IPS-20b (cell line): Measurements from ENCODE around the gene LPCAT1.

Experiments
- H3K27ac ChIP-seq: one replicate; pipeline ENCODE4 v1.5.1; 2013; ENCODE audit warnings: low read length
- H3K27me3 ChIP-seq: 2 replicates; pipeline ENCODE4 v1.6.1; 2013; ENCODE audit warnings: mild to moderate bottlenecking, low read length, inconsistent platforms; ENCODE audit not compliant: insufficient read depth
- H3K36me3 ChIP-seq: 2 replicates; pipeline ENCODE4 v1.6.1; 2013; ENCODE audit warnings: low read depth, mild to moderate bottlenecking, inconsistent platforms, low read length, moderate library complexity; ENCODE audit not compliant: insufficient read depth
- H3K4me1 ChIP-seq: 2 replicates; pipeline ENCODE4 v1.6.1; 2013; ENCODE audit warnings: mild to moderate bottlenecking, control low read depth, inconsistent platforms, low read length, moderate library complexity; ENCODE audit not compliant: insufficient read depth
- H3K4me3 ChIP-seq: 2 replicates; pipeline ENCODE4 v1.5.1; 2013; ENCODE audit warnings: mild to moderate bottlenecking, low read length, inconsistent platforms
- H3K9ac ChIP-seq: 2 replicates; pipeline ENCODE4 v1.6.1; 2013; ENCODE audit warnings: low read depth, mild to moderate bottlenecking, inconsistent platforms, low read length, moderate library complexity
- H3K9me3 ChIP-seq: 2 replicates; pipeline ENCODE4 v1.6.1; 2013; ENCODE audit warnings: mild to moderate bottlenecking, low read depth, low read length, inconsistent platforms; ENCODE audit not compliant: insufficient read depth

LPCAT1 gene

DNA sequence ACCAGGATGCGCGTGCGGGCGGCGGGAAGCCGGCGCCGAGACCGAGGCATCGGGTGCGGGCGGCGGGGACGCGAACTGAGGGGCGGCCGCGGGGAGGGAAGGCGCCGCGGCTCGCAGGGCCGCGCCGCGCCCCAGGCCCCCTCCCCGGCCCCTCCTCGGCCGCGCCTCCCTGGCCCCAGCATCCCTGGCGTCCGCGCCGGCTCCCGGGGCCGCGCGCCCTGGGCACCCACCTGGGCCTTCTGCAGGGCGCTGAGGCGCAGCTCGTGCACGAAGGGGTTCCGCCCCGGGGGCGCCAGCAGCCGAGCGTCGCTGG is 324 bp downstream of the LPCAT1 start:
- Histone ChIP-seq H3K9ac (peak overlapping the region; percentile 79; the same call in 1 of the 2 replicates), H3K27ac (no peak overlapping the region), H3K36me3 (peaks cover 31% of the 10 kb centered on the region), H3K9me3 (no peaks in the 10 kb centered on the region), H3K27me3 (no peaks in the 10 kb centered on the region), H3K4me3 (peak overlapping the region; percentile 92; the same call in 1 of the 2 replicates), H3K4me1 (peaks cover 16% of the 10 kb centered on the region; the same call in 1 of the 2 replicates)

DNA sequence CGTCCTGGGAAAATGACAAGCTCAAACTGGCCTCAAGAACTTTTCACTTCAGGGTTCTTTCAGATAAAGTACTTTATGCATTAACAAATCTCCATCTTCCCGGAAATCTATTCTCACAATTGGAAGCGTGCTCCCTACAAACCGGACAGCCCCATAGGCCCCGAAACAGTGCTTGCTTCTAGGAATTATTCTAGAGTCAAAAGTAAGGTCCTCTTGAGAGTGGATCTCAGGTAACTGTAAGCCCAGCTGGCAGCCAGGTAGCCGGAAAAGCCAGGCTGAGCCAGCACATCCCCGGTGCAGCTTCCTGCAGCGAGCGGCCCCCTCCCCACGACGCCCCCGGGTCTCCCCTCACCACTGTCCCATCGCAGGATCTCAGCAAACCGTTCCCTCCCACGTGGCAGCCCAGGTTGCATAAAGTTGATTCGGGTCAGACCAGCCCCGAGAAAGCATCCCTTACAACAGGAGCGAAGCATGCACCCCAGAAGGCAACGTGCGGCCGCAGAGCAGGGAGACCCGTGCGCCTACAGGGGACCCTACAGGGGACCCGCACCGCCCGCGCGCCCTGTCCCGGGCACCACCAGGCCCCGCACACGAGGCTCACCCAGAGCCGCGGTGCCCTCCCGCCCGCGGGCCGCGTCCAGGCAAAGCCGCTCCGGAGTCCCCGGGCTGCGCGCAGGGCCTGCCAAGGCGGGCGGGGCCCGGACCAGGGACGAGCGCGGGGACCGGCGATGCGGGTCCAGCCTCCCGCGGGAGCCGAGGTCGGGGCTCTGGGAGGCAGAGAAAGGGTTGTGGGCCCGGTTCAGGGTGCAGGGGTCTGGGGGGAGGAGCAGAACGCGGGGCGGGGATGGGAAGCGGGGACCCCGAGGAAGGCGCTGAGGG is 920 bp downstream of the LPCAT1 start:
- peaks cover 35% of the 10 kb centered on the region for H3K36me3 ChIP-seq
- no peaks in the 10 kb centered on the region for H3K9me3 ChIP-seq
- H3K27ac ChIP-seq, result no peak overlapping the region
- peak overlapping the region; percentile 92 for H3K4me3 ChIP-seq
- no peaks in the 10 kb centered on the region for H3K27me3 ChIP-seq
- H3K4me1 ChIP-seq, result peaks cover 16% of the 10 kb centered on the region; the same call in 1 of the 2 replicates
- H3K9ac ChIP-seq, result peak overlapping the region; percentile 79

DNA sequence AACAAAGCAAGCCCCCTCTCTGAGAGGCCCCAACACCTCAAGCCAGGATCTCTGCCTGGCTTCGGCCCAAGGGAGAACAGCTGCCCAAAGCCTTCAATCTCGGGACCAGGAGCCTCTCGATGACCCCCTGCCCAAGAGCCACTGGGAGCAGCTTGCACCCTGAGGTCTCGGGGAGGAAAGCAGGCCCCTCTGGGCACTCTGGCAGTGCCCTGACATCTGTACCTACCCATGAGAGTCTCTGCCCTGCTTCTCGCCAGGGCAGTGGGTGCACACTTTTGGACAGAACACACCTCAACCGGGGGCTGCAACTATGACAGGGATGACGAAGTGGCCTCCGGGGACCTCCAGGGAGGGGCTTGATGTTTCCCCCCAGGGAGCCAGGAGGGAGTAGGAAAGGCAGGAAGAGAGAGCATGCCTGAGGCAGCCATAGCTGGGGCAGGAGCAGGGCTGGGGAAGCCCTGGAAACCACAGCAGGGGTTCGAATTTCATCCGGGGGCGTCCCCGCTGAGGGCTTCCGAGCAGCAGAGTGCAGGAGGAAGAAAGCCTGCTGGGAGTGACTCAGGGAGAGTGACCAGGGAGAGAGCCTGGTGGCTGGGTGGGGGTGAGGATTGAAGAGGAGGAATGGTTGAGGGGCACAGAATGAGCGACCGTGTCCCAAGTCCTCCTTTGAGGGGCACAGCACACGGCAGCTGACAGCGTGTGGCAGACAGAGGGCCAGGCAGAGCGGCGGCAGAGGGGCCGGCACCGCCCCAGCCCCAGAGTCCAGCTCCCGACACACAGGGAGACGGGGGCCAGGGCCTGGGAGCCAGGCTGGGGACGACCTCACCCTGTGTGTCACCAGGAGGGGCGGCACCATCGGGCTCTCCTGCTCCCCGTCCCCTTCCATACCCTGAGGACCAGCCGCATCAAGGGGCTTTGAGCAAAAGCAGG is 1.8 kb downstream of the LPCAT1 start:
- Histone ChIP-seq H3K27ac (no peak overlapping the region), H3K4me3 (peak overlapping the region; percentile 92), H3K27me3 (no peaks in the 10 kb centered on the region), H3K36me3 (peaks cover 43% of the 10 kb centered on the region), H3K9ac (peak overlapping the region; percentile 79), H3K4me1 (peaks cover 16% of the 10 kb centered on the region), H3K9me3 (no peaks in the 10 kb centered on the region)

DNA sequence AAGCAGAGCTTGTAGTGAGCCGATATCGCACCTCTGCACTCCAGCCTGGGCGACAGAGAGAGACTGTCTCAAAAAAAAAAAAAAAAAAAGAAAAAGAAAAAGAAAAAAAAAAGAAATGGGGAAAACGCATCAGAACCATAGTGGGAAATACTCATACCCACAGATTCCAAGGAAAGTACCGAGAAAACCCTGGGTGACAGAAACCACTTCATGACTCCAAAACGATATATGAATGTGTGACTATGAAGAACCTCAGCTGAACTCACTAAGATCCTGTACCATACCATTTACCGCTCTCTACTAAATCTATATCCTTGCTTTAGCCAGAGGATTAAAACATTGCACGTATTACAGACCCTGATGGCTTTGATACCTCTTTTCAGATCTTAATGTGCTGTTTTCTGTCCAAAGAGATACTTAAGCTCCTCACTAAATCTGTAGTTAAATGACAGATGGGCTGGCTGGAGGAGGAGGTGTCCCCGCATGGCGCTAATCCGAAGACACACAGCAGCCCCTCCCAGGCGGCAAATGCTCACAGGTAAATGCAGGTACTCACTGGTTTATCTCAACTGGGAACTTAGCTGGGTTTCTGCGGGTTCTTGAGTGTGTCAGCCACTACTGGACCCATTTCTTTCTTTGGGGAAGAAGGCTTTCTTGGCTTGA is 2.8 kb downstream of the LPCAT1 start:
- peak overlapping the region; percentile 79; the same call in 1 of the 2 replicates for H3K9ac ChIP-seq
- H3K9me3 ChIP-seq, result no peaks in the 10 kb centered on the region
- peak overlapping the region; percentile 92; the same call in 1 of the 2 replicates for H3K4me3 ChIP-seq
- no peaks in the 10 kb centered on the region for H3K27me3 ChIP-seq
- H3K4me1 ChIP-seq, result peaks cover 26% of the 10 kb centered on the region
- H3K36me3 ChIP-seq, result peaks cover 52% of the 10 kb centered on the region
- no peak overlapping the region for H3K27ac ChIP-seq

DNA sequence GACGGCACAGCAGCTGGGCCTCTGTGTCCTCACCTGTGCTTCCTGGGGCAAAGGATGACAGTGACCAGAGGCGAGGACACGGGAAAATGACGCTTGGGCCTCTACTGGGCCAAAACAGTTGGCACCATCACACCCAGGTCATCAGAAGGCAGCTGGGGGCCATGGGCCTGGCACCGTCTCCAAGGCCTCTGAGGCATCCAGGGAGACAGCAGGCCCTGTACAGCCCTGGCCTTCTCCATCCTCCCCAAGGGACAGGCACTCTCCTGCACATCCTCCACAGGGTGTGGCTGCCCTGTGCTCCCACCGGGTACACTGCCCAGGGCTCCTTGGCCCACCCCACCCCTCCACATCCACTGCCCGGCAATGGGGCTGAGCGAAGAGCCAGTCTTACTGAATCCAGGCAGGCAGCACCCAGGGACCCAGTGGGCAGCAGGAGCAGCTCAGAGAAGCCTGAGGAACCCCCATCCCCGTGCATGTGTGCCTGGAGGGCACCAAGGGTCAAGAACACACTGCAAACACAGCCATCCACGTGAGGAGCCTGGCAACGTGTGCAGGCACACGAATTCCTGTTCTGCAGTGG is 4.0 kb downstream of the LPCAT1 start:
- no peaks in the 10 kb centered on the region for H3K9me3 ChIP-seq
- no peak overlapping the region for H3K4me3 ChIP-seq
- H3K27me3 ChIP-seq, result no peaks in the 10 kb centered on the region
- peaks cover 31% of the 10 kb centered on the region for H3K4me1 ChIP-seq
- H3K27ac ChIP-seq, result no peak overlapping the region
- H3K9ac ChIP-seq, result no peak overlapping the region
- H3K36me3 ChIP-seq, result peaks cover 56% of the 10 kb centered on the region

DNA sequence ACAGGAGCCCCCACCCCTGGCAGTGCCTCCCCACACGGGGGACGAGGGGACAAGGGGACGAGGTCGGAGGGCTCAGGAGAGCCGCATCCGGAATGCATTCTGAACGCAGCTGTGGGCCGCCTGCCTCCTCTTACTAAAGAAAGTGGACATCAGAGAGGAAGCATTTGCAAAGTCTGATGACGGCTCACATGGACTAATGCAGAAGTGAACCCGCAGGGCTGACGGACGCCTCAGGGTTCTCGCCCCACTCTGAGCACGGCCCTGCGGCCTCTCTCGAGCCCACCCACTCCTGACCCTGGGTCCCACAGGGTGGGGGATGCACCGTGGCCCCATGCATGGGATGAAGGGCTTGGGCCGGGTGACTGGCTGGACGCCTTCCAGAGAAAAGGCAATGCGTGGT is 5.9 kb downstream of the LPCAT1 start:
- H3K27ac ChIP-seq, result no peak overlapping the region
- H3K9me3 ChIP-seq, result no peaks in the 10 kb centered on the region
- H3K4me1 ChIP-seq, result peaks cover 43% of the 10 kb centered on the region
- peaks cover 70% of the 10 kb centered on the region for H3K36me3 ChIP-seq
- no peak overlapping the region for H3K4me3 ChIP-seq
- no peaks in the 10 kb centered on the region for H3K27me3 ChIP-seq
- no peak overlapping the region for H3K9ac ChIP-seq

DNA sequence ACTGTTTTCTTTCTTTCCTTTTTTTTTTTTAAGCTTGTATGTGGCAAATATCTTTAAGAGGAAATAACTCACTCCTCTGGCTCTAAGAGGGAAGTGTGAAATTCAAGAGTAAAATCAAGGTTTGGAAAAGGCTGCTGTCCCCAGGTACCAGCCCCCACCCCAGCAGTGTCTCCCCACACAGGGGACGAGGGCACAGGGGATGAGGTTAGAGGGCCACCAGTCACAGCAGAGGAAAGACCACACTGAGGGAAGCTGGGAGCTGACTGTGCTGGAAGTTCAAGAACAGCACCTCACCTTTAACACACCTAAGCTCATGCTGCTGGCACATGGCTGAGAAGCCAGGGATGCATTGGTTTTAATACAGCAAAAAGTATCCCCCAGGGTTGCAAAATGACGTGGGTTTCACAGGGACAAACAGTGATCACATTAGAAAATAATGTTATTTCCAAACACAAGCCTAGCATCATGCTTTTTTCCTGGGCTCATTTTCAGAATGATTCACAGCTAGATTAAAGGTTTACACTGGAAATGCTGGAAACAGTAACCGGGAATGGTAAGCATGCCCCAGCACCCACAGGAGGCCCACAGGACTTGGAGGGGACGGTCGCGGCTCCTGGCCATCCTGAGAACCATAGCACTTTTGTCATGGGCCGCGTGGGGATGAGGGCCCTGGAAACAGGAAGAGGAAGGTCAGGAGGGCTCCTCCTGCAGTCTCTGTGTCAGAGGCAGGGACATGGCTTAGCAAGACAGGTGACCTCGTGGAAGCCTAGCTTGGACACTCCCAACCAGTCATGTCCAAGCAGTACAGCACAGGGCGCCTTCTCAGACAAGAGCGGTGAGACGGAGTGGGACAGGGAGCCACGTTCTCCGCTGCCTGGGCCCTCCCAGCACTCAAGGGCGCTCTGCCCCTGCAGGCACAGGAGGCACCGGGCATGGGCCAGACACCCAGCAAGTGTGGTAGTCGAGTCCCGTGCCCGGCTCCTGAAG is 6.9 kb downstream of the LPCAT1 start:
- peaks cover 47% of the 10 kb centered on the region for H3K4me1 ChIP-seq
- H3K4me3 ChIP-seq, result no peak overlapping the region
- no peaks in the 10 kb centered on the region for H3K9me3 ChIP-seq
- H3K27ac ChIP-seq, result peak overlapping the region; percentile 97
- H3K9ac ChIP-seq, result peak overlapping the region; percentile 80; the same call in 1 of the 2 replicates
- H3K27me3 ChIP-seq, result no peaks in the 10 kb centered on the region
- peaks cover 79% of the 10 kb centered on the region for H3K36me3 ChIP-seq

DNA sequence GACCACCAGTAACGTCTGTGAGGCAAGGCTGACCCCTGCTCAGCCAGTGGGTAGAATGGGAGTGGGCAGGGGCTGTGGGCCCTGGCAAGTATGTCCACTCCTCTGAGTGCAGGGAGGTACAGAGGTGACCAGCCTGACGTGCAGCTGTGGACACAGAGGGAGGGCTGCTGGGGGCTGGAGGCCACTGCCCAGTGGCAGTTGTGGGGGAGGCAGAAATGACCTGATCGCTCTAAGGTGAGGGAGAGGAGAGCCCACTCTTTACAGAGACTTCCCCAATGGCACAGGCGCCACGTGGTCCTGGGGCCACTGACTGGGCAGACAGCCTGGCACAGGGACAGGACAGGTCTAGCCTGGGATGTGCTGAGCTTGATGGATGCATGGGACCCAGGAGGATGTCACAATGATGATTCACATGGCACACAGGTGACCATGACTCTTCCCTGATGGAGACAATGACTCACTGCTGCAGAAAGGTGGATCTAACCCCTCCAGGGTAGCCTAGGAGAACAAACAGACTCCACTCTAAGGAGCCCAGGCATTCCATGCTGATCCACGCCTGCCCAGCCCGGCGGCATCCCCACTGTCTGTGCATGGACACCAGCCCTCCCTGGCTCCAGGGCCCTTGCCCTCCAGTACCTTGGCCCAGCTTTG is 7.7 kb downstream of the LPCAT1 start:
- H3K9ac ChIP-seq, result peak overlapping the region; percentile 80; the same call in 1 of the 2 replicates
- peaks cover 81% of the 10 kb centered on the region for H3K36me3 ChIP-seq
- H3K4me3 ChIP-seq, result peak overlapping the region; percentile 33; the same call in 1 of the 2 replicates
- H3K4me1 ChIP-seq, result peaks cover 39% of the 10 kb centered on the region
- no peaks in the 10 kb centered on the region for H3K9me3 ChIP-seq
- peak overlapping the region; percentile 97 for H3K27ac ChIP-seq
- H3K27me3 ChIP-seq, result no peaks in the 10 kb centered on the region

DNA sequence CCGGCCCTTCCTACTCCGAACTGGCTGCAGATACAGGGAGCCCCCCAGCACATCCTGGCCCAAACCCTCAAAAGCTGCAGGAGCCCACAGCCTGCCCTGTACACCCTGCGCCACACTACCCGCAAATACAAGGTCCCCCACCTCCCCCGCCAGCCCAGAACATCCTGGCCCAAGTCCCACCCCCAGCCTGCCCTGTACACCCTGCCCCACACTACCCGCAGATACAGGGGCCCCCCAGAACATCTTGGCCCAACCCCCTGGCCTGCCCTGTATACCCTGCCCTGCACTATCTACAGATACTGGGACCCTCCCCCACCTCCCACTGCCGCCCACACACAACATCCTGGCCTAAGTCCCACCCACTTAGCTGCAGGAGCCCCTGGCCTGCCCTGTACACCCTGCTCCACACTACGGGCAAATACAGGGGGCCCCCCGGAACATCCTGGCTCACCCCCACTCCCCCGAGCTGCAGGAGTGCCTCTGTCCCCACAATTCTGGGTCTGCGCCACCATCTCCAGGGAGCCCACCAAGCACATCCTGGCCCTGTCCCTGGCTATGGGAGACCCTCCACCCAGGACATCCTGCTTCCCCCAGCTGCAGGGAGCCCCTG is 8.3 kb downstream of the LPCAT1 start:
- peak overlapping the region; percentile 80 for H3K9ac ChIP-seq
- H3K4me3 ChIP-seq, result peak overlapping the region; percentile 53; the same call in 1 of the 2 replicates
- peak overlapping the region; percentile 97 for H3K27ac ChIP-seq

More for the DNA sequence above, 8.3 kb downstream of the LPCAT1 start:
- Histone ChIP-seq H3K9me3 (no peaks in the 10 kb centered on the region), H3K36me3 (peaks cover 83% of the 10 kb centered on the region), H3K27me3 (no peaks in the 10 kb centered on the region), H3K4me1 (peaks cover 39% of the 10 kb centered on the region)
